Brain pericyte (primary cell): ENCODE measurements around the gene WRAP53.
"Not testable (repeated sequence)": the region's sequence is repeated elsewhere in the genome, so short reads cannot be mapped to it uniquely, and the experiment has no call there.

Experiments
- DNase-seq: peaks from one replicate; pipeline ENCODE4 v3.0.0-alpha.2; 2012; ENCODE audit warnings: low read depth, low spot score

The WRAP53 gene

GRCh38 chr17:7687908-7688807 lies at the start of gene WRAP53:
TSS of gene WRAP53 (plus strand) at chr17:7688477. CDS start at chr17:7688649, 172 bp downstream.
- peak; percentile 98 for DNase-seq

DNA sequence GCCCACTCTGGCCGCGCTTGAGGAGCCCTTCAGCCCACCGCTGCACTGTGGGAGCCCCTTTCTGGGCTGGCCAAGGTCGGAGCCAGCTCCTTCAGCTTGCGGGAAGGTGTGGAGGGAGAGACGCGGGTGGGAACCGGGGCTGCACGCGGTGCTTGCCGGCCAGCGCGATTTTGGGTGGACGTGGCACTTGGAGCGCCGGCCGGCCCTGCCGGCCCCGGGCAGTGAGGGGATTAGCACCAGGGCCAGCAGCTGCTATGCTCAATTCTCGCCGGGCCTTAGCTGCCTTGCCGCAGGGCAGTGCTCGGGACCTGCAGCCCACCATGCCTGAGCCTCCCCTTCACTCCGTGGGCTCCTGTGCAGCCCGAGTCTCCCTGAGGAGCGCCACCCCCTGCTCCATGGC lies 47.5 kb upstream of the WRAP53 start:
- no peak for DNase-seq

- not testable (repeated sequence) for DNase-seq
These were observed 46.6 kb upstream of the WRAP53 start for GRCh38 chr17:7641635-7642034.

DNA sequence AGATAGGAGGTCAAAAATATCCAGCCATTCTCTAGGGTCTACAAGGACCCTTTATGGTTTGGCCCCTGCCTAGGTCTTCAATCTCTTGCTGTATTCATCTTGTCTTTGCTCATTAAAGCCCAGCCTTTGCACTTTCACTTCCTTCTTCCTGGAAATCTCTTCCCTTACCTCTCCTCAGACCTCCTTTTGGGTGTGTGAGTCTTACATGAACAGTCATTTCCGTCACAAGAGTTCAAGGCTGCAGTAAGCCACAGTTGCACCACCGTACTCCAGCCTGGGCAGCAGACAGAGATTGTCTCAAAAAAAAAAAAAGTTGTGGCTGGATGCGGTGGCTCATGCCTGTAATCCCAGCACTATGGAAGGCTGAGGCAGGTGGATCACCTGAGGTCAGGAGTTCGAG lies 43.5 kb upstream of the WRAP53 start:
- no peak for DNase-seq

DNA sequence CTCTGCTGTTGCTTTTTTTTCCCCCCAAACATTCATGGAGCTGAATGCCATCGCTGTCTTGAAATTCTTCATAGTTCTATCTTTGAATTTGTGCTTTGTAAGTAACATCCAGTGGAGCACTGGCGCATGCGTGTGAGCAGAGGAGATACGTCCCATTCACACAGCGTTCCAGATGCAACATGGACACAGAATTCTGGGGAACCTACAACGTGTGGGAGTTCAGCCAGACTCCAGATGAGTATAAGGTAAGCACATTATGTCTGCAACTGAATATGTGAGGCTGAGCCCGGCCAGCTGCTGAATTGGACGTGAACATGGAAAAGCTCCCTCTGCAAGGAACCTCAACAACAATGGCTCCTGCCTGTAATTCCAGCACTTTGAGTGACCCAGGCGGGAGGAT lies 41.8 kb upstream of the WRAP53 start:
- no peak for DNase-seq

DNA sequence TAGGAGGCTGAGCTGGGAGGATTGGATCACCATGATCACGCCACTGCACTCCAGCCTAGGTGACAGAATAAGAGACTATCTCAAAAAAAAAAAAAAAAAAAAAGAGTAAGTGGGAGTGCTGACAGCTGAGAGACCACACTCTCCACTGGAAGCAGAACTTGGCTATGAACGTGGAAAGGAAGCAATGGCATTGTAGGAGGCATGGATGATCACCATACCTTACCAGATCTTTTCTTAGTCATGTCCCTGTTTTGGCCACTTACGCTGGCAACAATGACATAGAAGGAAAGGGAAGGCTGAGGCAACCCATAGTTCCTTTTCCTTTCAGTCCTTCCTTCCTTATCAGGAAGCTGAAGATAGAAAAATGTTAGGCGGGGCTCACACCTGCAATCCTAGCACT lies 41.3 kb upstream of the WRAP53 start:
- DNase-seq = no peak

- DNase-seq = no peak
These were observed 37.7 kb upstream of the WRAP53 start, which contains the start of gene ATP1B2 for GRCh38 chr17:7650509-7651096. TSS of gene ATP1B2 (plus strand) at chr17:7650926. CDS start at chr17:7651519, 593 bp downstream.

DNA sequence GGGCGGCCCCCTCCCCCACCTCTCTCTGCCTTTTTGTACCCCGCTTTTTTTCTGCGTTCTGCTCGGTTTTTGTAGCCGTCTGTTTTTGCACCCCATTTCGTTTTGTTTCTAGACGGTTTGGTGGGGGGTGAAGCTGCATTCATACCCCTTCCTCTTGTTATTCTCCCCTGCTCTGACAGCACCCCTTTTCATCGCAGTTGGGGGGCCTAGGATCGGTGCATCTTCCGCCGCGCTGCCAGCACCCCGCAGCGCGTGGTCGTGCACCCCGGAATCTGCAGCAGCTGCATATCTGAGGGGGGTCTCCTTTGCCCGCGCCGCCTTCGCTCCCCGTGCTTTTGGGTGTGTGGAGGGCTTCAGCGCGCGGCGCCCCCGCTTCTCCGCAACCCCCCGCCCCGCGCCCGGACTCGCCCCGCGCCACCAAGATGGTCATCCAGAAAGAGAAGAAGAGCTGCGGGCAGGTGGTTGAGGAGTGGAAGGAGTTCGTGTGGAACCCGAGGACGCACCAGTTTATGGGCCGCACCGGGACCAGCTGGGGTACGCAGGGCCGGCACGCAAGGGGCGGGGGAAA lies 37.1 kb upstream of the WRAP53 start:
- DNase-seq = no peak

DNA sequence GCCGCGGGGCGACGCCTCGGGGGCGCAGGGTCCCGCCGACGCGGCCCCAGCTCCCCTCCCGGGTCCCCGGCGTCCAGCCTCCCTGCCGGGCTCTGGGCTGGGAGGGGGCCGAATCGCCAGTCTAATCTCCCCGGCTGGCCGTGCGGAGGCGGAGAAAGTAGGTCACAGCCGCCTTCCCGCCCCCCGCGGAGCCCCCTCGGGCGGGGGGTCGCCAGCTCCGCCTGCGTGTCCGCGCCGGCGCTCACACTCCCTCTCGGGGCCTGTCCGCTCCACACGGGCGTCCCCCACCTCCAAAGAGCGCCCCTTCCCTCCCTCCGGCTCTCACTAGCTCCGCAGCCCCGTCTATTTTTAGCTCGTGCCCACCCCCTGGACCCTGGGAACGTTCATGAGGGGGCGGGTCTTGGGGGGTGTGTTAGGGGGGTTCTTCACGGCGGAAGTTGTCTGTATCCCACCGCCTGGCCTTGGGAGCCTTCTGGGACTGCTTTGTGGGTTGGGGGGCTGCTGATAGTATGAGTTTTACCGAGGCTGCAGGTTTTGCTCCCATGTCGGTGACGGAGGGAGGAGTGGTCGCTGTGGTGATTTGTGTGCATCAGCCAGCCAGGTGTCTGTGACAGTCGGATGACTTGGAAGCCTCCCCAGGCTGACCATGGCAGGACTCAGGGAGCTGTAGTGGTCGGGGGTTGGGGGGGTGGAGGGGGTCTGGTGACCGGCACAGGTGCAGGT lies 36.5 kb upstream of the WRAP53 start:
- no peak for DNase-seq

DNA sequence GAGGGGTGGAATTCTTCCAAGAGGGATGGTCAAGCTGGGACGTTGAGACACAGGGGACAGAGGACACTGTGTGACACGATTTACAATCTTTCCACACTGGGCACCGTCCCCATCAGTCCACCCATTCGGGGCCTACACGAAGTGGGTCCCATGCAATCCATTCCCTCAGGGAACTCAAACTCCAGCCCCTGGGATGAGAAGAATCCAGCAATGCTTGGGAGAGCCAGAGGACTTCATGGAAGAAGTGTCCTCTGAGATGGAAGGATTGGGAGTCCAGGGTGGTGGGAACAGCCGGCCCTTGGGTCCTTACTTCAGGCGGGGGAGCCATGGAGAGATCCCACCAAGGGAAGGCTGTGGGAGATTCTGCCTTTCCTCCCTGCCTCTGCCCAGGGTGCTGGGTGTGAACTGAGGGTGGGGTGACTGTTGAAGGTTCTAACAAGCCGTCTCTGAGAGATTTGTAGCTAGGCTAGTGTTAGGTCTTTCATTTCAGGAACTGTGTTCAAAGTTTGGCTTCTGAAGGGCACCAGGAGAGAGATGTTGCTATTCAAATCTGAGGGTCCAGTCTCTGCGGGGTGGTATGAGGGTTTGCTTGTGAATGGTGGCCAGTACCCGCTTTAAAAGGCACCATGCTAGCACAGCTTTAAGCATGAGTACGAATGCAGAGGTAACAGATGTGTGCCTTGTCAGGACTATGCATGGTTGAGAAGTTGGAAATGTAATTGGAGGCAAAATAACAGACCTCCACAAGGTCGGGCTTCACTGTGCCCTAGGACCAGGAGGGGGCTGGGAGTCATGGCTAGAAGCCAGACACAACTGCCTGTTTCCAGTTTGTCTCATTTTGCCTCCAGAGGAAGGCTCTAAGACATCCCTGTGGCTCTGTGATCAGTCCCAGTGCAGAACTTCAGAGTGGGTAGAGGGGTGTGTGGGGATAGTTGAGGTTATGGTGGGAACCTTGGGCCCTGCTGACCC lies 35.6 kb upstream of the WRAP53 start:
- no peak for DNase-seq

DNA sequence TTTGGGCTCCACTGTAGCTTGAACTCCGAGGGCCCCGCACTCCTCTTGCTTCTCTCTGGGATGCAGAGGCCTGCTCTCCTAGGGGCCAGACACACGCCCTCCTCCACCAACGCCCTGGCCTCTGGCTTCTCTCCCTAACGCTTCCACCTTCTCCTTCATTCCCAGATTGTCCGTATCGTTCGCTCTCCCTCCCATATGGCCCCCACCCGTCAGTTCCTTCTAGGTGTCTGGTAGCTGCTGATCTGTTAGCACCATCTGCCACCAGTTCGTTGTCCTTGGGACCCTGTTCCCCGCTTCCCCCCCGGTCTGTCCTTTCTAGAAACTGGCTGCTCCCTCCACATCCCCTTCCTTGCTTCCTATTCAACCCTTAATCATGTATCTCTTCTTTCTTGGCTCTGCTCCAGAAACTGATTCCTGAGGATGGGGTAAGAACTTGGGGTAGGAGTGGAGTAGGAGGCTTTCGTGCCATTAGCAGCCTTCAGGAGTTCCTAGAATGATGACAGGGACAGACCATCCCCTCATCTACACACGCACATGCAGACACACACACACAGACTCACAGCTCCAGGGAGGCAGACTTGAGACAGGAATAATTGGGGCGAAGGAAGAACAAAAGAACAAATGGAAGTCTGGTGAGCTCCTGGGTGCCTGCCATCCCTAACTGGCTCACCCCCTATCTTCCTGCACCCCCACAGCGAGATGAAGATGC lies 33.3 kb upstream of the WRAP53 start:
- no peak for DNase-seq

- no peak for DNase-seq
These were observed 32.8 kb upstream of the WRAP53 start for GRCh38 chr17:7655541-7655840.

- DNase-seq = no peak
These were observed 31.2 kb upstream of the WRAP53 start for GRCh38 chr17:7656958-7657609.

DNA sequence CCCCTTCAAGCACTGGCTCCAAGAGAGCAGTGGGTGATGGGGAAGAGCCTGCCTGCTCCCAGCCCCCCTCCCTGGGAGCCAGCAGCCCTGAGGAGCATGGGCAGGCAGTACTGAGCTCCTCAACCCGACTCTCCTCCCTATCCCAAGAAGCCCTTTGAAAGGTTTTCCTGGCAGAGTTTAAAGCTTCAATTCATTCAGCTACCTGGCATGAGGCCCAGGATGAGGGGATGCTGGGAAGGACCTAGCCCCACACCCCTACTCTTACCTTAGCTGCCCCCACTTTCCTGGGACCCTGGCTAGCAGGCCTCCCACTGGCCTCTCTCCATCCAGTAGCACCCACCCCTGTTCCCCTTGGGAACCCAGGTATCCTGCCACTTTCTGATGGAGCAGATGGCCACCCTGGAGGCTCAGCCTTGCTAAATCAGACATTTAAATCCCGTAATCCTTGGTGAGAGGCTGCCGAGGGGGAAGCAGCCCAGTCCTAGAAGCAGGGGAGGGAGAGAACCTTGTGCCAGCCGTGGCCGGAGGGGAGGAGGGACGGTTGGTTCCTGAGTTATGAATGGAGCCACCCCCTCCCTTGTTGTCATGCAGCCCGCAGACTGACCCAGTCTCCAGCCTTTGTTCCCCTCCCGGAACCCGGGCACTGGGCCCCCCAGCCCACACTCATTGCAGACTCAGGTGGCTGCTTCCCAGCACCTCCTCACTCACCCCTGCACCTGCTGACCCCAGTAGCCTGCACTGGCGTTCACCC lies 20.4 kb upstream of the WRAP53 start:
- no peak for DNase-seq

DNA sequence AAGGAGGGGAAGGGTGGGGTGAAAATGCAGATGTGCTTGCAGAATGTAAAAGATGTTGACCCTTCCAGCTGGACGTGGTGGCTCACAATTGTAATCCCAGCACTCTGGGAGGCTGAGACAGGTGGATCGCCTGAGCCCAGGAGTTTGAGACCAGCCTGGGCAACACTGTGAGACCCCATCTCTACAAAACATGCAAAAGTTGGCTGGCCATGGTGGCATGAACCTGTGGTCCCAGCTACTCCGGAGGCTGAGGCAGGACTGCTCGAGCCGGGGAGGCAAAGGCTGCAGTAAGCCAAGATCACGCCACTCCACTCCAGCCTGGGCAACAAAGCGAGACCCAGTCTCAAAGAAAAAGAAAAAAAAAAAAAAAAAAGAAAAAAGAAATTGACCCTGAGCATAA lies 19.8 kb upstream of the WRAP53 start:
- no peak for DNase-seq

GRCh38 chr17:7673239-7673638 lies 15.0 kb upstream of the WRAP53 start:
- DNase-seq = no peak

GRCh38 chr17:7674934-7675333 lies 13.3 kb upstream of the WRAP53 start:
- DNase-seq = no peak

DNA sequence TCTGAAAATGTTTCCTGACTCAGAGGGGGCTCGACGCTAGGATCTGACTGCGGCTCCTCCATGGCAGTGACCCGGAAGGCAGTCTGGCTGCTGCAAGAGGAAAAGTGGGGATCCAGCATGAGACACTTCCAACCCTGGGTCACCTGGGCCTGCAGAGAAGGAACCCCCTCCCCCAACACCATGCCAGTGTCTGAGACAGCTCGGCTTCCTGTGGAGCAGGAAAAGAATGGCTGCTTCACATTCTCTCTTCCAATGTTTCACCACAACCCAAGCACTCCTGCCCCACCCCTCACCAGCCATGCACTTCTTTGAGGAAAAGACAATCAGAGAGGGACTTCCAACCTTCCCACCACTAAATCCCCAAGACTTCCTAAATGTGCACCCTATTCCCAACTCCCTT lies 11.7 kb upstream of the WRAP53 start:
- no peak for DNase-seq

DNA sequence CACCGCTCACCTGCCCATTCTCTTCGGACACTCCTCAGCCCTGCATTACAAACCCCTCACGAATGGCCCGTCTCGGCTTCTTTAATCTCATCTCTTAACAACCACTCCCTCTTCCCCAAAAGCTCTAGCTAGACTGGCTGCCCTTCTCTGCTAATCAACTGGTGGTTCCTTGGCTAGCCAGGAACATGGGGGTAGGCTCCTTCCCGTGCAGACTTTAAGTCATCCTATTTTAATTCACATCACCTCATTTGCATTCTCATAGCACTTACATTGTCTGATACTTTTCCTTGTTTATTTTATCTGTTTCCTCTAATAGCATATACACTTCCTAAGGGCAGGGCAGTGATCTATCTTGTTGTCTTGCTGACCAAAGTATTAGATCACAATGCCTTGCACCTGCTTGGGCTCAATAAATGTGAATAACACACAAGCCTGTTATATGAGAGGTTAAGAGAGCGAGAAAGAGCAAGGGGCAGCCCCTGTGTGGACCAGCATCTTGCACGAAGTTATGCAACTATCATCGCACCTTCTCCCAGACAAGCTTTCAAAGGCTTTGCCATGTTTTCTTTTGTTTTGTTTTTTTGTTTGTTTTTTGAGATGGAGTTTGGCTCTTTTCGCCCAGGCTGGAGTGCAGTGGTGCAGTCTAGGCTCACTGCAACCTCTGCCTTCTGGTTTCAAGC lies 10.7 kb upstream of the WRAP53 start:
- DNase-seq = no peak
